Measurements from ENCODE around the gene GALNT11. TPM values are rescaled to one million over a fixed set of nuclear protein-coding genes. Genes with fewer than 3 reads are reported as not detected.

GALNT11 gene
- 10 to 100 TPM; 46.8 to 60.2 (median 51.8) TPM for total RNA-seq

GRCh38 chr7:152025077-152025936, at the start of gene GALNT11:
TSS of gene GALNT11 (plus strand) at chr7:152025674. CDS start at chr7:152094228, 68,554 bp downstream.
- Histone ChIP-seq H3K27me3 (no peaks in the 10 kb centered on the region), H3K27ac (peak within 1 kb of the TSS; percentile 68 to 95 (median 92)), H3K36me3 (peaks cover 0 to 18% of the 10 kb centered on the region in 2 donors), H3K4me3 (peak within 1 kb of the TSS; percentile 63 to 81), H3K4me1 (peaks cover 3 to 27% (median 9%) of the 10 kb centered on the region in 3 donors), H3K9me3 (no peaks in the 10 kb centered on the region)
- ATAC-seq, result peak; percentile 99
- 20 to 56% methylated on average over 1 to 4 of the region's 84 CpGs for WGBS, 2 donors (ENCODE audit: low coverage in 1 of 2)
- no peak for TF ChIP-seq EP300 (IDR thresholded peaks at IDR 0.05)
- peak; percentile 70 for TF ChIP-seq POLR2AphosphoS5 (IDR thresholded peaks at IDR 0.05)
- peak in 3 of 4 experiments; percentile 41 to 53 (median 48) for TF ChIP-seq CTCF (IDR thresholded peaks at IDR 0.05)
- TF ChIP-seq POLR2A (IDR thresholded peaks at IDR 0.05), result peak; percentile 76 to 82

- H3K27me3 ChIP-seq, result no peaks in the 10 kb centered on the region
- TF ChIP-seq EP300 (IDR thresholded peaks at IDR 0.05) (no peak), CTCF (IDR thresholded peaks at IDR 0.05) (no peak), POLR2A (IDR thresholded peaks at IDR 0.05) (no peak), POLR2AphosphoS5 (IDR thresholded peaks at IDR 0.05) (no peak)
- 48 to 56% methylated on average over 4 of the region's 4 CpGs for WGBS, 2 donors (ENCODE audit: low coverage in 1 of 2)
- H3K4me1 ChIP-seq, result no peaks in the 10 kb centered on the region
- ATAC-seq, result no peak
- no peaks in the 10 kb centered on the region for H3K9me3 ChIP-seq
- H3K27ac ChIP-seq, result no peak overlapping the region
- no peaks in the 10 kb centered on the region for H3K36me3 ChIP-seq
- H3K4me3 ChIP-seq, result no peak overlapping the region
Measured at GRCh38 chr7:151978616-151979015, 46.9 kb upstream of the GALNT11 start.

- Histone ChIP-seq H3K27me3 (no peaks in the 10 kb centered on the region), H3K36me3 (no peaks in the 10 kb centered on the region), H3K4me3 (no peak overlapping the region), H3K9me3 (no peaks in the 10 kb centered on the region), H3K4me1 (no peaks in the 10 kb centered on the region), H3K27ac (no peak overlapping the region)
- TF ChIP-seq POLR2A (IDR thresholded peaks at IDR 0.05), result no peak
- TF ChIP-seq EP300 (IDR thresholded peaks at IDR 0.05), result no peak
- TF ChIP-seq CTCF (IDR thresholded peaks at IDR 0.05), result no peak
- no peak for TF ChIP-seq POLR2AphosphoS5 (IDR thresholded peaks at IDR 0.05)
- no peak for ATAC-seq
- 80 to 90% methylated on average over 1 to 3 of the region's 3 CpGs for WGBS, 2 donors (ENCODE audit: low coverage in 1 of 2)
Measured at GRCh38 chr7:151981223-151981622, 44.3 kb upstream of the GALNT11 start.

- no peak for ATAC-seq
- peaks cover 4% of the 10 kb centered on the region for H3K27me3 ChIP-seq
- no peak for TF ChIP-seq POLR2AphosphoS5 (IDR thresholded peaks at IDR 0.05)
- no peak for TF ChIP-seq EP300 (IDR thresholded peaks at IDR 0.05)
- no peak for TF ChIP-seq CTCF (IDR thresholded peaks at IDR 0.05)
- TF ChIP-seq POLR2A (IDR thresholded peaks at IDR 0.05), result no peak
- no peaks in the 10 kb centered on the region for H3K9me3 ChIP-seq
- H3K27ac ChIP-seq, result no peak overlapping the region
- H3K4me3 ChIP-seq, result no peak overlapping the region
- 54 to 57% methylated on average over 4 to 5 of the region's 5 CpGs for WGBS, 2 donors (ENCODE audit: low coverage in 1 of 2)
- no peaks in the 10 kb centered on the region for H3K4me1 ChIP-seq
- no peaks in the 10 kb centered on the region for H3K36me3 ChIP-seq
Measured at GRCh38 chr7:151982806-151983205, 42.7 kb upstream of the GALNT11 start.

GRCh38 chr7:151984612-151985011, 40.9 kb upstream of the GALNT11 start:
- no peak overlapping the region for H3K4me3 ChIP-seq
- ATAC-seq, result no peak
- no peaks in the 10 kb centered on the region for H3K36me3 ChIP-seq
- 83% methylated on average over 1 of the region's 3 CpGs; no CpG with 5 or more reads in 1 of the 2 donors for WGBS, 2 donors (ENCODE audit: low coverage in 1 of 2)
- peaks cover 21% of the 10 kb centered on the region for H3K27me3 ChIP-seq
- H3K27ac ChIP-seq, result no peak overlapping the region
- H3K9me3 ChIP-seq, result no peaks in the 10 kb centered on the region
- TF ChIP-seq POLR2AphosphoS5 (IDR thresholded peaks at IDR 0.05) (no peak), CTCF (IDR thresholded peaks at IDR 0.05) (no peak), EP300 (IDR thresholded peaks at IDR 0.05) (no peak), POLR2A (IDR thresholded peaks at IDR 0.05) (no peak)
- H3K4me1 ChIP-seq, result no peaks in the 10 kb centered on the region

Data from gastroesophageal sphincter (tissue), 4 donors.